OCI-LY3 (cell line): ENCODE data around the gene TMA7.

Experiments
- CTCF ChIP-seq: fragments of 200-600, 300-600 bp; sonication (generic); IDR thresholded peaks from 2 replicates; pipeline ENCODE4 v1.5.1; 2014; ENCODE audit warnings: antibody characterized with exemption, low read length, low read depth
- EZH2phosphoT487 ChIP-seq: fragments of 200-600 bp; shearing (Covaris generic); IDR thresholded peaks from 2 replicates; pipeline ENCODE4 v1.6.1; 2018; ENCODE audit warnings: antibody characterized with exemption, mixed run types, low read depth

GRCh38 chr3:48459773-48460516 lies 19.9 kb downstream of the TMA7 start:
- no peak for TF ChIP-seq CTCF
- no peak for TF ChIP-seq EZH2phosphoT487
